Measurements from ENCODE around the gene ATOSA.

DNA sequence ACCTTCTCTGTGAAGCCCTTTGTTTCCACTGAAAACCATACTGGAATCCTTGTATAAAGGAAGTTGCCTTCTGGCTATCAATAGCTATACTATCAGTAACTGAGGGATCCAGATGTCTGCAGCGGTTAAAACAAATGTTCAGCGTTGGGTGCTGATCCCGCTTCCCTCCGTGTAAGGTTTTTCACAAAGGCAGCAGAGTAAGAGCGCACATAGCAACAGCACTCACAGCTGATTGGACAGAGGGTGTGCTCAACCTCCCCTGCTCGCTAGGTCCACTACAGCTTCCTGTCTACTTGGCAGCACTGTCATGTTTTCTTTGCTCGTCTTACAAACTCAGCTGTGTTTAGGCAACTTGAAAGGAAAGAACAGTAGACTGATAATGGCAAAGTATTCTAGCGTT lies 27.3 kb downstream of the ATOSA start:
- TF ChIP-seq, protein P1, sequence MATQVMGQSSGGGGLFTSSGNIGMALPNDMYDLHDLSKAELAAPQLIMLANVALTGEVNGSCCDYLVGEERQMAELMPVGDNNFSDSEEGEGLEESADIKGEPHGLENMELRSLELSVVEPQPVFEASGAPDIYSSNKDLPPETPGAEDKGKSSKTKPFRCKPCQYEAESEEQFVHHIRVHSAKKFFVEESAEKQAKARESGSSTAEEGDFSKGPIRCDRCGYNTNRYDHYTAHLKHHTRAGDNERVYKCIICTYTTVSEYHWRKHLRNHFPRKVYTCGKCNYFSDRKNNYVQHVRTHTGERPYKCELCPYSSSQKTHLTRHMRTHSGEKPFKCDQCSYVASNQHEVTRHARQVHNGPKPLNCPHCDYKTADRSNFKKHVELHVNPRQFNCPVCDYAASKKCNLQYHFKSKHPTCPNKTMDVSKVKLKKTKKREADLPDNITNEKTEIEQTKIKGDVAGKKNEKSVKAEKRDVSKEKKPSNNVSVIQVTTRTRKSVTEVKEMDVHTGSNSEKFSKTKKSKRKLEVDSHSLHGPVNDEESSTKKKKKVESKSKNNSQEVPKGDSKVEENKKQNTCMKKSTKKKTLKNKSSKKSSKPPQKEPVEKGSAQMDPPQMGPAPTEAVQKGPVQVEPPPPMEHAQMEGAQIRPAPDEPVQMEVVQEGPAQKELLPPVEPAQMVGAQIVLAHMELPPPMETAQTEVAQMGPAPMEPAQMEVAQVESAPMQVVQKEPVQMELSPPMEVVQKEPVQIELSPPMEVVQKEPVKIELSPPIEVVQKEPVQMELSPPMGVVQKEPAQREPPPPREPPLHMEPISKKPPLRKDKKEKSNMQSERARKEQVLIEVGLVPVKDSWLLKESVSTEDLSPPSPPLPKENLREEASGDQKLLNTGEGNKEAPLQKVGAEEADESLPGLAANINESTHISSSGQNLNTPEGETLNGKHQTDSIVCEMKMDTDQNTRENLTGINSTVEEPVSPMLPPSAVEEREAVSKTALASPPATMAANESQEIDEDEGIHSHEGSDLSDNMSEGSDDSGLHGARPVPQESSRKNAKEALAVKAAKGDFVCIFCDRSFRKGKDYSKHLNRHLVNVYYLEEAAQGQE (IDR thresholded peaks at IDR 0.05) = no peak
- TF ChIP-seq, protein P2, sequence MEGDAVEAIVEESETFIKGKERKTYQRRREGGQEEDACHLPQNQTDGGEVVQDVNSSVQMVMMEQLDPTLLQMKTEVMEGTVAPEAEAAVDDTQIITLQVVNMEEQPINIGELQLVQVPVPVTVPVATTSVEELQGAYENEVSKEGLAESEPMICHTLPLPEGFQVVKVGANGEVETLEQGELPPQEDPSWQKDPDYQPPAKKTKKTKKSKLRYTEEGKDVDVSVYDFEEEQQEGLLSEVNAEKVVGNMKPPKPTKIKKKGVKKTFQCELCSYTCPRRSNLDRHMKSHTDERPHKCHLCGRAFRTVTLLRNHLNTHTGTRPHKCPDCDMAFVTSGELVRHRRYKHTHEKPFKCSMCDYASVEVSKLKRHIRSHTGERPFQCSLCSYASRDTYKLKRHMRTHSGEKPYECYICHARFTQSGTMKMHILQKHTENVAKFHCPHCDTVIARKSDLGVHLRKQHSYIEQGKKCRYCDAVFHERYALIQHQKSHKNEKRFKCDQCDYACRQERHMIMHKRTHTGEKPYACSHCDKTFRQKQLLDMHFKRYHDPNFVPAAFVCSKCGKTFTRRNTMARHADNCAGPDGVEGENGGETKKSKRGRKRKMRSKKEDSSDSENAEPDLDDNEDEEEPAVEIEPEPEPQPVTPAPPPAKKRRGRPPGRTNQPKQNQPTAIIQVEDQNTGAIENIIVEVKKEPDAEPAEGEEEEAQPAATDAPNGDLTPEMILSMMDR (IDR thresholded peaks at IDR 0.05; ENCODE audit: low read depth, low read length, missing input control) = no peak
- peak; percentile 46 for TF ChIP-seq YY1 (IDR thresholded peaks at IDR 0.05)
- no peak for TF ChIP-seq RAD21 (IDR thresholded peaks at IDR 0.05)
- TF ChIP-seq TAF1 (conservative IDR thresholded peaks at IDR 0.05) = no peak
- no peak for TF ChIP-seq EGR1 (IDR thresholded peaks at IDR 0.05; ENCODE audit: low read depth in 2 of 2)
- TF ChIP-seq, protein P3, sequence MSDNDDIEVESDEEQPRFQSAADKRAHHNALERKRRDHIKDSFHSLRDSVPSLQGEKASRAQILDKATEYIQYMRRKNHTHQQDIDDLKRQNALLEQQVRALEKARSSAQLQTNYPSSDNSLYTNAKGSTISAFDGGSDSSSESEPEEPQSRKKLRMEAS (IDR thresholded peaks at IDR 0.05) = peak; percentile 13
- TF ChIP-seq, protein P4, sequence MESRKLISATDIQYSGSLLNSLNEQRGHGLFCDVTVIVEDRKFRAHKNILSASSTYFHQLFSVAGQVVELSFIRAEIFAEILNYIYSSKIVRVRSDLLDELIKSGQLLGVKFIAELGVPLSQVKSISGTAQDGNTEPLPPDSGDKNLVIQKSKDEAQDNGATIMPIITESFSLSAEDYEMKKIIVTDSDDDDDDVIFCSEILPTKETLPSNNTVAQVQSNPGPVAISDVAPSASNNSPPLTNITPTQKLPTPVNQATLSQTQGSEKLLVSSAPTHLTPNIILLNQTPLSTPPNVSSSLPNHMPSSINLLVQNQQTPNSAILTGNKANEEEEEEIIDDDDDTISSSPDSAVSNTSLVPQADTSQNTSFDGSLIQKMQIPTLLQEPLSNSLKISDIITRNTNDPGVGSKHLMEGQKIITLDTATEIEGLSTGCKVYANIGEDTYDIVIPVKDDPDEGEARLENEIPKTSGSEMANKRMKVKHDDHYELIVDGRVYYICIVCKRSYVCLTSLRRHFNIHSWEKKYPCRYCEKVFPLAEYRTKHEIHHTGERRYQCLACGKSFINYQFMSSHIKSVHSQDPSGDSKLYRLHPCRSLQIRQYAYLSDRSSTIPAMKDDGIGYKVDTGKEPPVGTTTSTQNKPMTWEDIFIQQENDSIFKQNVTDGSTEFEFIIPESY (IDR thresholded peaks at IDR 0.05) = no peak
- TF ChIP-seq FOXA1 (IDR thresholded peaks at IDR 0.05) = no peak
- TF ChIP-seq JUND (IDR thresholded peaks at IDR 0.05) = no peak
- peak; percentile 14 to 38 for TF ChIP-seq RXRA (IDR thresholded peaks at IDR 0.05)
- TF ChIP-seq, protein P5, sequence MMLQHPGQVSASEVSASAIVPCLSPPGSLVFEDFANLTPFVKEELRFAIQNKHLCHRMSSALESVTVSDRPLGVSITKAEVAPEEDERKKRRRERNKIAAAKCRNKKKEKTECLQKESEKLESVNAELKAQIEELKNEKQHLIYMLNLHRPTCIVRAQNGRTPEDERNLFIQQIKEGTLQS (IDR thresholded peaks at IDR 0.05) = no peak
- no peak for TF ChIP-seq HNF4G (IDR thresholded peaks at IDR 0.05)
- peak; percentile 69 for TF ChIP-seq SP1 (IDR thresholded peaks at IDR 0.05)

Data from liver (tissue), 3 donors.